Breast epithelium (tissue), 3 donors: ENCODE data around the gene ADAMTS2.

ENCODE experiments used
- CTCF ChIP-seq, 3 donors: fragments of 450-650 bp; IDR thresholded peaks; one replicate each; pipeline ENCODE4 v1.5.1; 2016 to 2017; ENCODE audit warnings: antibody characterized with exemption in 3 of 3, mild to moderate bottlenecking in 3 of 3, moderate library complexity in 3 of 3
- POLR2AphosphoS5 ChIP-seq, 3 donors: sonication (generic); formaldehyde crosslinking; IDR thresholded peaks; one replicate each; pipeline ENCODE4 v1.6.1; 2017; ENCODE audit warnings: antibody characterized with exemption in 3 of 3

GRCh38 chr5:179180061-179180610 is 165.1 kb downstream of the ADAMTS2 start:
- TF ChIP-seq CTCF (IDR thresholded peaks at IDR 0.05) (no peak), POLR2AphosphoS5 (IDR thresholded peaks at IDR 0.05) (no peak)
